H9 (cell line): ENCODE results near the gene CAMSAP2. TPM values are rescaled to one million over a fixed set of nuclear protein-coding genes. Genes with fewer than 3 reads are reported as not detected.

Source experiments
- DNase-seq: peaks from one replicate; pipeline ENCODE4 v3.0.0-alpha.2; 2017
- H2AFZ ChIP-seq: one replicate; pipeline ENCODE4 v1.6.1; 2013; ENCODE audit warnings: mild to moderate bottlenecking, low read length, control low read depth, moderate library complexity
- H2AK5ac ChIP-seq: 2 replicates; pipeline ENCODE4 v1.6.1; 2013; ENCODE audit warnings: low read length, control low read depth, mixed read lengths; ENCODE audit not compliant: insufficient read length
- H2BK120ac ChIP-seq: one replicate; pipeline ENCODE4 v1.6.1; 2013; ENCODE audit warnings: low read depth, mild to moderate bottlenecking, low read length, control low read depth, inconsistent platforms; ENCODE audit not compliant: poor library complexity, severe bottlenecking
- H2BK12ac ChIP-seq: 2 replicates; pipeline ENCODE4 v1.6.1; 2013; ENCODE audit warnings: low read length, control low read depth, mixed read lengths, low read depth; ENCODE audit not compliant: insufficient read length
- H2BK15ac ChIP-seq: 2 replicates; pipeline ENCODE4 v1.6.1; 2013; ENCODE audit warnings: low read depth, low read length, control low read depth
- H2BK20ac ChIP-seq: one replicate; pipeline ENCODE4 v1.6.1; 2013; ENCODE audit warnings: low read depth, mild to moderate bottlenecking, low read length, control low read depth, inconsistent platforms; ENCODE audit not compliant: poor library complexity, severe bottlenecking
- H2BK5ac ChIP-seq: 2 replicates; pipeline ENCODE4 v1.6.1; 2013; ENCODE audit warnings: low read length, control low read depth, mixed read lengths; ENCODE audit not compliant: insufficient read length
- H3K14ac ChIP-seq: 2 replicates; pipeline ENCODE4 v1.6.1; 2013; ENCODE audit warnings: low read length, control low read depth; ENCODE audit not compliant: insufficient read depth
- H3K18ac ChIP-seq: 2 replicates; pipeline ENCODE4 v1.6.1; 2013; ENCODE audit warnings: low read depth, mild to moderate bottlenecking, mixed read lengths, low read length, control low read depth; ENCODE audit not compliant: insufficient read length
- H3K23ac ChIP-seq: 2 replicates; pipeline ENCODE4 v1.6.1; 2013; ENCODE audit warnings: low read length, control low read depth, mixed read lengths, low read depth; ENCODE audit not compliant: insufficient read length
- H3K23me2 ChIP-seq: 2 replicates; pipeline ENCODE4 v1.6.1; 2013; ENCODE audit warnings: low read depth, mild to moderate bottlenecking, mixed read lengths, low read length, control low read depth; ENCODE audit not compliant: insufficient read length, poor library complexity, severe bottlenecking
- H3K27ac ChIP-seq: 2 replicates; pipeline ENCODE4 v1.5.1; 2013; ENCODE audit warnings: low read length, control low read depth, mixed read lengths, low read depth; ENCODE audit not compliant: insufficient read length
- H3K27me3 ChIP-seq: 2 replicates; pipeline ENCODE4 v1.6.1; 2013; ENCODE audit warnings: low read length, control low read depth, inconsistent platforms; ENCODE audit not compliant: insufficient read depth
- H3K4ac ChIP-seq: 2 replicates; pipeline ENCODE4 v1.6.1; 2013; ENCODE audit warnings: low read depth, mild to moderate bottlenecking, control low read depth, inconsistent platforms, low read length, moderate library complexity
- H3K4me1 ChIP-seq: 2 replicates; pipeline ENCODE4 v1.6.1; 2013; ENCODE audit warnings: low read length, control low read depth, inconsistent platforms; ENCODE audit not compliant: insufficient read depth
- H3K4me2 ChIP-seq: 2 replicates; pipeline ENCODE4 v1.6.1; 2013; ENCODE audit warnings: low read length, control low read depth, mixed read lengths; ENCODE audit not compliant: insufficient read length, insufficient read depth
- H3K56ac ChIP-seq: 2 replicates; pipeline ENCODE4 v1.6.1; 2013; ENCODE audit warnings: low read depth, mild to moderate bottlenecking, mixed read lengths, low read length, control low read depth; ENCODE audit not compliant: insufficient read length
- H3K79me1 ChIP-seq: 2 replicates; pipeline ENCODE4 v1.6.1; 2013; ENCODE audit warnings: low read depth, mild to moderate bottlenecking, moderate library complexity, low read length, control low read depth, inconsistent platforms; ENCODE audit not compliant: insufficient read depth, poor library complexity, severe bottlenecking
- H3K79me2 ChIP-seq: 2 replicates; pipeline ENCODE4 v1.6.1; 2013; ENCODE audit warnings: low read length, control low read depth, inconsistent platforms; ENCODE audit not compliant: insufficient read depth
- H3K9ac ChIP-seq: 2 replicates; pipeline ENCODE4 v1.6.1; 2013; ENCODE audit warnings: low read length, control low read depth, mixed read lengths; ENCODE audit not compliant: insufficient read length; ENCODE audit errors: extremely low read depth
- H3K9me3 ChIP-seq: one replicate; pipeline ENCODE4 v1.6.1; 2013; ENCODE audit warnings: low read depth, low read length, inconsistent platforms; ENCODE audit not compliant: control insufficient read depth
- H3T11ph ChIP-seq: one replicate; pipeline ENCODE4 v1.6.1; 2013; ENCODE audit warnings: mild to moderate bottlenecking, low read length, control low read depth, inconsistent platforms
- H4K20me1 ChIP-seq: one replicate; pipeline ENCODE4 v1.6.1; 2013; ENCODE audit not compliant: control insufficient read depth, insufficient read length, insufficient read depth
- H4K5ac ChIP-seq: 2 replicates; pipeline ENCODE4 v1.6.1; 2013; ENCODE audit warnings: low read depth, mild to moderate bottlenecking, mixed read lengths, low read length, control low read depth; ENCODE audit not compliant: insufficient read length
- H4K8ac ChIP-seq: replicated peaks from 2 replicates; pipeline ENCODE4 v1.6.1; 2013; ENCODE audit warnings: low read length, control low read depth, mixed read lengths, low read depth; ENCODE audit not compliant: insufficient read length
- H4K91ac ChIP-seq: 2 replicates; pipeline ENCODE4 v1.6.1; 2013; ENCODE audit warnings: low read depth, mild to moderate bottlenecking, moderate library complexity, mixed read lengths, low read length, control low read depth; ENCODE audit not compliant: insufficient read length
- H3K27ac Mint-ChIP-seq, 3 experiments: 2 replicates in 2 of 3; 3 replicates in 1 of 3; pipeline ENCODE4 v1.8.0; 2020 to 2021; ENCODE audit warnings: mixed read lengths in 3 of 3, mild to moderate bottlenecking in 1 of 3, moderate library complexity in 1 of 3
- H3K27me3 Mint-ChIP-seq: 2 replicates; pipeline ENCODE4 v1.8.0; 2021; ENCODE audit warnings: low read depth, mild to moderate bottlenecking, moderate library complexity, mixed read lengths
- H3K36me3 Mint-ChIP-seq, 3 experiments: 2 replicates in 2 of 3; 3 replicates in 1 of 3; pipeline ENCODE4 v1.8.0; 2020 to 2021; ENCODE audit warnings: low read depth in 3 of 3, mixed read lengths in 3 of 3; ENCODE audit not compliant: insufficient read depth in 1 of 3
- H3K4me1 Mint-ChIP-seq, 2 experiments: 2 replicates each; pipeline ENCODE4 v1.8.0; 2020; ENCODE audit warnings: mixed read lengths in 2 of 2
- H3K4me3 Mint-ChIP-seq, 2 experiments: 2 replicates in 1 of 2; 3 replicates in 1 of 2; pipeline ENCODE4 v1.8.0; 2020 to 2021; ENCODE audit warnings: mild to moderate bottlenecking in 2 of 2, mixed read lengths in 2 of 2, moderate library complexity in 1 of 2
- H3K9me3 Mint-ChIP-seq, 2 experiments: 2 replicates in 1 of 2; 3 replicates in 1 of 2; pipeline ENCODE4 v1.8.0; 2020; ENCODE audit warnings: mild to moderate bottlenecking in 2 of 2, mixed read lengths in 2 of 2, moderate library complexity in 1 of 2
- CTCF ChIP-seq: fragments of 200-600 bp; sonication (generic); conservative IDR thresholded peaks from 3 replicates; pipeline ENCODE4 v1.8.0; 2021; ENCODE audit warnings: antibody characterized with exemption, mild to moderate bottlenecking
- WGBS: extraction: QIAGEN DNeasy Blood & Tissue Kit; methylation state at CpG from one replicate; pipeline ENCODE4 v1.1.7; 2013; ENCODE audit warnings: missing lambda C conversion rate, low lambda C conversion rate, mixed read lengths; ENCODE audit not compliant: insufficient read length; ENCODE audit errors: extremely low coverage; 5-methylcytosine and 5-hydroxymethylcytosine counted together
- total RNA-seq: library from RNA; stranded (reverse); gene quantifications from 2 replicates; pipeline ENCODE4 v1.2.1, GENCODE V29; 2021

Gene CAMSAP2
- total RNA-seq, 1 experiment from 2014 or later, result 33.7 TPM

GRCh38 chr1:200908191-200908868, 169.6 kb downstream of the CAMSAP2 start:
- H2BK15ac ChIP-seq, result no peak overlapping the region
- no peak overlapping the region for H3K27ac ChIP-seq
- Mint-ChIP-seq H3K36me3 (peaks cover 31 to 66% (median 55%) of the 10 kb centered on the region in 3 experiments; a peak in 6 of 7 replicates), H3K4me1 (no peaks in the 10 kb centered on the region), H3K4me3 (peak overlapping the region in 1 of 2 experiments; percentile 0; a peak in 1 of 5 replicates), H3K27me3 (no peaks in the 10 kb centered on the region), H3K27ac (no peak overlapping the region; a peak in 1 of 7 replicates), H3K9me3 (no peaks in the 10 kb centered on the region)
- no peak for DNase-seq
- no peak overlapping the region for H3K23ac ChIP-seq
- H2BK5ac ChIP-seq, result no peak overlapping the region
- H2BK12ac ChIP-seq, result no peak overlapping the region
- no peak overlapping the region for H4K91ac ChIP-seq
- H4K20me1 ChIP-seq, result no peaks in the 10 kb centered on the region
- TF ChIP-seq CTCF, result no peak
- no peak overlapping the region for H2BK120ac ChIP-seq
- H3K4me2 ChIP-seq, result no peak overlapping the region
- no peak overlapping the region for H3K18ac ChIP-seq
- no peak overlapping the region for H3K4ac ChIP-seq
- H3K9me3 ChIP-seq, result no peaks in the 10 kb centered on the region
- no peak overlapping the region for H3K56ac ChIP-seq
- no peak overlapping the region for H2BK20ac ChIP-seq
- H4K5ac ChIP-seq, result no peak overlapping the region
- no peaks in the 10 kb centered on the region for H3K23me2 ChIP-seq
- H3K79me2 ChIP-seq, result no peaks in the 10 kb centered on the region
- H2AK5ac ChIP-seq, result no peak overlapping the region
- no CpG with 5 or more reads among the region's 6 CpGs for WGBS
- no peak overlapping the region for H3T11ph ChIP-seq
- no peak overlapping the region for H3K9ac ChIP-seq
- H3K79me1 ChIP-seq, result no peaks in the 10 kb centered on the region
- H3K27me3 ChIP-seq, result no peaks in the 10 kb centered on the region
- no peaks in the 10 kb centered on the region for H3K4me1 ChIP-seq
- H3K14ac ChIP-seq, result no peak overlapping the region
- no peak overlapping the region for H4K8ac ChIP-seq
- no peak overlapping the region for H2AFZ ChIP-seq
